Measurements from ENCODE around the gene ENTPD2.

- TF ChIP-seq, protein P1, sequence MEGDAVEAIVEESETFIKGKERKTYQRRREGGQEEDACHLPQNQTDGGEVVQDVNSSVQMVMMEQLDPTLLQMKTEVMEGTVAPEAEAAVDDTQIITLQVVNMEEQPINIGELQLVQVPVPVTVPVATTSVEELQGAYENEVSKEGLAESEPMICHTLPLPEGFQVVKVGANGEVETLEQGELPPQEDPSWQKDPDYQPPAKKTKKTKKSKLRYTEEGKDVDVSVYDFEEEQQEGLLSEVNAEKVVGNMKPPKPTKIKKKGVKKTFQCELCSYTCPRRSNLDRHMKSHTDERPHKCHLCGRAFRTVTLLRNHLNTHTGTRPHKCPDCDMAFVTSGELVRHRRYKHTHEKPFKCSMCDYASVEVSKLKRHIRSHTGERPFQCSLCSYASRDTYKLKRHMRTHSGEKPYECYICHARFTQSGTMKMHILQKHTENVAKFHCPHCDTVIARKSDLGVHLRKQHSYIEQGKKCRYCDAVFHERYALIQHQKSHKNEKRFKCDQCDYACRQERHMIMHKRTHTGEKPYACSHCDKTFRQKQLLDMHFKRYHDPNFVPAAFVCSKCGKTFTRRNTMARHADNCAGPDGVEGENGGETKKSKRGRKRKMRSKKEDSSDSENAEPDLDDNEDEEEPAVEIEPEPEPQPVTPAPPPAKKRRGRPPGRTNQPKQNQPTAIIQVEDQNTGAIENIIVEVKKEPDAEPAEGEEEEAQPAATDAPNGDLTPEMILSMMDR (IDR thresholded peaks at IDR 0.05; ENCODE audit: insufficient read depth, low read length, poor library complexity, severe bottlenecking), result no peak
- no peak for TF ChIP-seq EZH2phosphoT487 (conservative IDR thresholded peaks at IDR 0.05; ENCODE audit: low read length)
Observed at GRCh38 chr9:137009217-137009616, 44.6 kb downstream of the ENTPD2 start.
